ENCODE data around the gene TPPP2. TPM values are rescaled to one million over a fixed set of nuclear protein-coding genes. Genes with fewer than 3 reads are reported as not detected.

Gene TPPP2
- total RNA-seq, 1 donor from 2014 or later, result not detected

- intact Hi-C loops (cut with micrococcal nuclease), result no loop called here
Observed at GRCh38 chr14:21016413-21017190, 13.4 kb upstream of the TPPP2 start.

GRCh38 chr14:21017528-21018245 lies 12.3 kb upstream of the TPPP2 start:
- intact Hi-C loops (cut with micrococcal nuclease), result no loop called here

GRCh38 chr14:21018286-21018685 lies 11.7 kb upstream of the TPPP2 start:
- intact Hi-C loops (cut with micrococcal nuclease), result no loop called here

GRCh38 chr14:21018781-21019180 lies 11.2 kb upstream of the TPPP2 start:
- intact Hi-C loops (cut with micrococcal nuclease), result no loop called here

GRCh38 chr14:21019366-21019765 lies 10.7 kb upstream of the TPPP2 start:
- intact Hi-C loops (cut with micrococcal nuclease), result no loop called here

- intact Hi-C loops (cut with micrococcal nuclease), result no loop called here
Observed at GRCh38 chr14:21020977-21021545, 9.0 kb upstream of the TPPP2 start.

GRCh38 chr14:21022686-21023085 lies 7.3 kb upstream of the TPPP2 start:
- intact Hi-C loops (cut with micrococcal nuclease), result no loop called here

GRCh38 chr14:21023174-21023573 lies 6.8 kb upstream of the TPPP2 start:
- intact Hi-C loops (cut with micrococcal nuclease), result no loop called here

- intact Hi-C loops (cut with micrococcal nuclease), result no loop called here
Observed at GRCh38 chr14:21023817-21024584, 6.0 kb upstream of the TPPP2 start.

GRCh38 chr14:21024585-21025370 lies 5.2 kb upstream of the TPPP2 start, which contains the start of gene NDRG2:
TSS of gene NDRG2 (minus strand) at chr14:21025061. CDS start at chr14:21023315, 1,746 bp downstream.
- intact Hi-C loops (cut with micrococcal nuclease), result no loop called here

GRCh38 chr14:21025371-21026273 lies 4.4 kb upstream of the TPPP2 start:
- intact Hi-C loops (cut with micrococcal nuclease), result no loop called here

- intact Hi-C loops (cut with micrococcal nuclease), result no loop called here
Observed at GRCh38 chr14:21026274-21026987, 3.6 kb upstream of the TPPP2 start.

- intact Hi-C loops (cut with micrococcal nuclease), result no loop called here
Observed at GRCh38 chr14:21026988-21027315, 3.1 kb upstream of the TPPP2 start.

- intact Hi-C loops (cut with micrococcal nuclease), result no loop called here
Observed at GRCh38 chr14:21030531-21030930, 514 bp downstream of the TPPP2 start.

- intact Hi-C loops (cut with micrococcal nuclease), result no loop called here
Observed at GRCh38 chr14:21032326-21033132, 2.5 kb downstream of the TPPP2 start.

GRCh38 chr14:21033133-21033698 lies 3.2 kb downstream of the TPPP2 start:
- intact Hi-C loops (cut with micrococcal nuclease), result no loop called here

- intact Hi-C loops (cut with micrococcal nuclease), result no loop called here
Observed at GRCh38 chr14:21034707-21035106, 4.7 kb downstream of the TPPP2 start, which contains the start of gene RNASE13. TSS of gene RNASE13 (minus strand) at chr14:21034807. CDS start at chr14:21034288, 519 bp downstream.

- intact Hi-C loops (cut with micrococcal nuclease), result no loop called here
Observed at GRCh38 chr14:21036751-21037150, 6.7 kb downstream of the TPPP2 start.

Data from T-helper 2 cell treated with Interferon-gamma antibody and Interleukin-4, amounts not matched to agents 100 ng/mL and 5 ng/mL, for 36 hours (primary cell).